NCI-H345 treated with DMSO at 0.1 percent for 48 hours (cell line): ENCODE data around the gene HS6ST2.

Experiments
- DNase-seq: peaks from one replicate; lab custom pipeline; 2025; ENCODE audit not compliant: unreplicated experiment; lab: John Stamatoyannopoulos, UW

HS6ST2 gene

GRCh38 chrX:132745593-132745992, 212.8 kb downstream of the HS6ST2 start:
- DNase-seq = no peak

GRCh38 chrX:132744470-132744869, 214.0 kb downstream of the HS6ST2 start:
- DNase-seq = no peak

GRCh38 chrX:132743086-132743485, 215.3 kb downstream of the HS6ST2 start:
- no peak for DNase-seq

- no peak for DNase-seq
These were observed 216.2 kb downstream of the HS6ST2 start for GRCh38 chrX:132742246-132742645.

GRCh38 chrX:132741689-132742088, 216.7 kb downstream of the HS6ST2 start:
- no peak for DNase-seq

- no peak for DNase-seq
These were observed 217.9 kb downstream of the HS6ST2 start for GRCh38 chrX:132740316-132741123.

- DNase-seq = no peak
These were observed 219.5 kb downstream of the HS6ST2 start for GRCh38 chrX:132738951-132739350.

- no peak for DNase-seq
These were observed 220.7 kb downstream of the HS6ST2 start for GRCh38 chrX:132737743-132738142.

- DNase-seq = no peak
These were observed 226.2 kb downstream of the HS6ST2 start for GRCh38 chrX:132732236-132732635.

- no peak for DNase-seq
These were observed 227.7 kb downstream of the HS6ST2 start for GRCh38 chrX:132730726-132731125.

- no peak for DNase-seq
These were observed 228.2 kb downstream of the HS6ST2 start for GRCh38 chrX:132730266-132730665.

- no peak for DNase-seq
These were observed 230.1 kb downstream of the HS6ST2 start for GRCh38 chrX:132728296-132728695.

- no peak for DNase-seq
These were observed 239.9 kb downstream of the HS6ST2 start for GRCh38 chrX:132718431-132718958.

- DNase-seq = no peak
These were observed 242.4 kb downstream of the HS6ST2 start for GRCh38 chrX:132716006-132716405.

- no peak for DNase-seq
These were observed 243.5 kb downstream of the HS6ST2 start for GRCh38 chrX:132714913-132715312.

- no peak for DNase-seq
These were observed 246.1 kb downstream of the HS6ST2 start for GRCh38 chrX:132712350-132712749.

GRCh38 chrX:132710656-132711155, 247.7 kb downstream of the HS6ST2 start:
- no peak for DNase-seq

- no peak for DNase-seq
These were observed 249.9 kb downstream of the HS6ST2 start for GRCh38 chrX:132708529-132708928.

GRCh38 chrX:132704769-132705168, 253.7 kb downstream of the HS6ST2 start:
- DNase-seq = no peak

GRCh38 chrX:132694382-132694781, 264.0 kb downstream of the HS6ST2 start:
- no peak for DNase-seq

- DNase-seq = no peak
These were observed 265.9 kb downstream of the HS6ST2 start for GRCh38 chrX:132692526-132692925.

GRCh38 chrX:132692066-132692465, 266.4 kb downstream of the HS6ST2 start:
- DNase-seq = no peak
